Esophagus mucosa (tissue), 1 donor: Measurements from ENCODE around the gene COL18A1. TPM values are rescaled to one million over a fixed set of nuclear protein-coding genes. Genes with fewer than 3 reads are reported as not detected.

Experiments used
- ATAC-seq: fragments of 200-7000 bp; cut with Tn5 transposase; one replicate; pipeline ENCODE4 v1.9.1; 2020
- total RNA-seq: library from RNA; stranded (reverse); gene quantifications from one replicate; pipeline ENCODE4 v1.2.4, GENCODE V29; 2023
- donor health status: DM: yes; HTN: yes; CAD: no.

Gene COL18A1
- total RNA-seq, 1 donor from 2014 or later: 26.7 TPM

DNA sequence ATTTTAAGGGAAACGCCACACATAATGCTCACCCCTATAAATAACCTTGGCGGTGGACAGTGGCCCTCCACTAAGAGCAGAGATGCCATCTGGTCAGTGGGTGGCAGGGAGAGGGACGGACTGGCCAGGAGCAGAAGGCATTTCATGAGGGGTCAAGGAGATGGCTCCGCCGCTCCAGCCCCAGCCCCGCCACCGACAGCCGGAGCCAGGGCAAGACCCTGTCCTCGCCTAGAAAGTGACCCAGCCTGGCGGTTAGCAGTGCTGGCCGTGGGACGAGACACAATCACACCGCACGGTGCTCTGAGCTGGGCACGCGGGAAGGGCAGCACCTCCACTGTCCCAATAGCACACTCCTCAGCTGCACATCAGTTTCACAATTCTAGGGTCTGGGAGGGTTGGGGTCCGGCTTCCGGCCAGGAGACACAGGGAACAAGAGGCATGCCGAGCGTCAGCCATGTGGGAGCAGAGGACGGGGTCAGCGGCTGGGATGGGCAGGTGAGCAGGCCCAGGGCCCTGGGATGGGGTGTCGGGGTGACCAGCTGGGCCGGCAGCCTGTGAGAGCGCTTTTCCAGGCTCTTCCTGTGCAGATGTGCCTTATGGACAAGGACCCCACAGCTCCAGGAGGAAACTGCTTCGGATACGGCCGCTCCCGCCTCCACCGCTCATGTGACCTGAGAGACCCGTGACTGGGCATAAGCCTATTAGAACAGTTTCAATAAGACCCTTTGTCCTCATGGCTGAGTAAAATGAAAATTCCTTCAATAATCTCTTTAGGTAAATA, 131.5 kb downstream of the COL18A1 start:
- no peak for ATAC-seq

DNA sequence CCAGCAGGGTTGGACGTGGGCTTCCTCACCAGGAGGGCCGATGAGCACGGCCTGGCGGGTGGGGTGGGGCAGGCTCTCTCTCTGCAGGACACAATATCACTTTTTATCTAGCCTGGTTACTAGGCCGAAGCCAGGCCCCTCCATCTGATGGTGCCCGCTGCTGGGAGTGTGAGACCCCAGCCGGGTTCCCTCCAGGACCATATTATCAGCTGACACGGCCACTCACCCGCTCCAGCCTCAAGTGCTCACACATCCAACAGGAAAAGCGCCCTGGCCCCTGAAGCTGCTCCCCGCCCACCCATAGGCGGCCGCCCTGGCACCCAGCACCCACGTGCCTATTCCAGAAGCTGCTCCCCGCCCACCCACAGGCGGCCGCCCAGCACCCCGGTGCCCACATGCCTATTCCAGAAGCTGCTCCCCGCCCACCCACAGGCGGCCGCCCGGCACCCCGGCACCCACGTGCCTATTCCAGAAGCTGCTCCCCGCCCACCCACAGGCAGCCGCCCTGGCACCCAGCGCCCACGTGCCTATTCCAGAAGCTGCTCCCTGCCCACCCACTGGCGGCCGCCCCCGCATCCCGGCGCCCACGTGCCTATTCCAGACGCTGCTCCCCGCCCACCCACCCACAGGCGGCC, 132.3 kb downstream of the COL18A1 start:
- ATAC-seq: no peak

DNA sequence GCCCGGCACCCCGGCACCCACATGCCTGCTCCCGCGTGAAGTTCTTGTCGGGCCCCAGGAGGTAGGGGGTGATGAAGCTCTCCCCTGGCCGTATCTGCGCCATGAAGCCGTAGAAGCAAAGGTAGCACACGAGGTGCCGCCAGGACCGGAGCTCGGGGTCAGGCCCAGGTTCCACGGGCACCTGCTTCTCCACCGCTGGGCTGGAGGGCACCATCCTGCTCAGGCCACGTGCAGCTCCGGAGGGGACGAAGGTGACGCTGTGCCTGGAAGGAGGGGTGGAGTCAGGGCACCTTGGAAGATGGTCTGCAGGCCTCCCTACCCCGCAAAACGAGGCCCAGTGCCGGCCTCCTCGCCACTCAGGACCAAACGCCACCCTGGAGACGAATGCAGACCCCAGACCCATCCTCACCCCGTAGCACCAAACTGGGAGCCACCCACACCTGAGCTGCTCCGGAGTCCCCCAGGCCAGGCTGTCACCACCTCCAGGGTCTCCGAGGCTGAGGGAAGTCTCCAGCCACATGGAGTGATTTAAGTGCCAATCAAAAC, 132.9 kb downstream of the COL18A1 start:
- no peak for ATAC-seq

DNA sequence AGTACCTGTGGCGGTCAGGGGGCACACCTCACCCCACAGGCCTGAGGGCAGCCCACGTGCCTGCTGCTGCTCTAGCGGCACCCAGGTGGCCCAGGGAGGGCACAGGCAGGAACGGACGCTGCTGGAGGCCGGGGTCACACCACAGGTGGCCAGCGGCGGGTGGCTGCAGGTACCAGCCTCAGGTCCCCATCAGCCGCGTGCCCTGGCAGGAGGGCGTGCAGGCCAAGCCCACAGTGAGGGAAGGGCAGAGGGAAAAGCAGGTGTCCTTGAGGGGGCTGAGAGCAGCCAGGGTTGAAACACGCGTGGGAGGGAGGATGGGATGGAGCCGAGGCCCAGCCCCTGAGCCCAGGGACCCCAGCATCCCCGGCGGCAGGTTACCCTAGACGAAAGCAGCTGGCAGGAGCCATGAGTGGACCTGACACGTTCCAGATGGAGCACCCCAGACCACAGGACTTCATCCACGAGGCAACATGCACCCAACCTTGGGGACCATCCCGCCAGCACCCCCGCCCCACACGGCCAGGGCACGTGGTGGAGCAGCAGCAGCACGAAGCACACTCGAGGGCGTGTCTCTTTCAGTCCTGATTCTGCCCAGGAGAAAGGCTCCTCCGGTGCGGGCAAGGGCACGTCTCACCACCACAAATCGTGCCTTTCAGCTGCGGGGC, 133.5 kb downstream of the COL18A1 start:
- no peak for ATAC-seq

DNA sequence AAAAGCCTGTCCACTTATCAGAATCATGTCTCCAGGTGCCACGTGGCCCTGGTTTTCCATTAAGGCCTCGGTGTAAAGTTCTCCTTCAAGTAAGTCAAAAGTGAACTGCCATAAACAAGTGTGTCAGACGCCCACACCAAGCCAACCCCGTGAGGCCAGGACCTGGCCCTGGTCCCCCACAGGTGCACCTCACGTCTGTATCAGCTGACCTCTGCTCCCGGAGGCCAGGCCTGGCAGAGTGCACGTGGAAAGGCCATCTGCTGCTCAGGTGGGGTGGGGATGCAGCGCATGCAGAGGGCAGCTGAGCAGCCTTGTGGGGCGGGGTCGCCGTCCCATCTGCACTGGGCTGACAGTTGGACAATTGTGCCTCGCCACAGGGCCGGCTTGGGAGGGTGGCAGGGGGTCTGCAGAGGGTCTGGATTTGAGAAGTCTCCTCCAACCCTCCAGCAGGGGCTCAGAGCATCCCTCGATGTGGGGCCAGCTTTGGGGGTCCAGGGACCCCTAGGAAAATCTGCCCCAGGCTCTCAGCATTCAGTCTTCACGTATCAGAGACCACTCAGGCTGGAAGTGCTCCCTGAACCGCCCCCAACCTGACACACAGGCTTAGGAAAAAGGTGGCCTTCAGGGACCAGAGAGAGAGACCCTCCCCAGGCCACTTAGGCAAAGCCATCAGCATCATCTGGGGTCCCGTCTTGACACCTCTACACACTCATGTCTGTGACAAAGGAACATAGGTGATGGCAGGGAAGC, 134.3 kb downstream of the COL18A1 start:
- ATAC-seq: no peak

DNA sequence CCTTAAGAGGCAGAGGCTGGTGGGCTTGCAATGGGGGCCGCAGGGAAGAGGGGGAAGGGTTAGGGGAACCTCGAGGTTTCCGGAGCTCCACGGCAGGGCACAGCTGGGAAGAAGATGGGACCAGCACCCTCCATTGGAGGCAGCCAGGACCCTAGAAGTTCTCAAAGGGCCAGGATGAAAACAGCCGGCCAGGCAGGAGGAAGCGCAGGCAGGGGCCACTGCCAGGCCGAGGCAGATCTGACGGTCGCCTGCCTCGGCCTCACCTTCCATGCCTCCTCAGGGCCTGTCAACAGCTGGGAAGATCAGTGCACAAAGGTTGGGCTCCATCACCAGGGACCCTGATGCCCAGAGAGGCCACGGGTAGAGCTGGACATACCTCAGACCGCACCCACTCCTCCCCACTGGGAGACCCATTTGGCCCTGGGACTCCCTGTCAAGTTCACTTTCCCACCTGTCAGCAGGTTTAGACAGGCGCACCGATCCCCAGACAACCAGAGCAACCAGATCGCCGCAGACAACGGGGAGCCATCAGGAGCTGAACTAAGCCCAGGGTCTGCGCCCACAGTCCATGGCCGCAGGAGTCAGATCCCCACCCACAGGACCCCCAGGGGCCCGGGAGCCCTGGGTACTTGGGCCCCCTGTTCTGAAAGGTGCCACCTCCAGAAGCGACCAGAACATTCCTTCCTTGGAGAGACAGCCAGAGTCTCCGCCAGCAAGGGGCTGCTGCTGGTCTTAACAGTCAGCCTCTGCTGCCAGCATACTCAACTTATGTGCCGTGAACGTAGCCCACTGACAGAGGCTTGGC, 135.0 kb downstream of the COL18A1 start:
- no peak for ATAC-seq

DNA sequence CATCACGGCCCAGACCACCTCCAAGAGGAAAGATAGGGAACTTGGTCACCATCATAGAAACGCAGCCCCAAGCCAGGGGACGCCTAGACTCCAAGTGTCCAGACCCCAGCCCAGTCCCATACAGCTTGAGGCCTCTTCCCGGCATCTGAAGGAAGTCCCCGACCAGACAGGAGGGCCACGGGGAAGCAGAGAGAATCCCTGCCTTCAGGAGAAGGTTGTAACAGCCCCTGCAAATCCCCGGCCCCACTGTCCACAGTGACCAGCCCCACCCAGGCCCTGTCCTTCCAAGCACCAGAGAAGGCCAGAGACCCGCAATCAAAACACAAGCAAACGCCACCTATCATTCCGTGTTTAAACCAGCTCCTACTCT, 135.6 kb downstream of the COL18A1 start:
- ATAC-seq: no peak

DNA sequence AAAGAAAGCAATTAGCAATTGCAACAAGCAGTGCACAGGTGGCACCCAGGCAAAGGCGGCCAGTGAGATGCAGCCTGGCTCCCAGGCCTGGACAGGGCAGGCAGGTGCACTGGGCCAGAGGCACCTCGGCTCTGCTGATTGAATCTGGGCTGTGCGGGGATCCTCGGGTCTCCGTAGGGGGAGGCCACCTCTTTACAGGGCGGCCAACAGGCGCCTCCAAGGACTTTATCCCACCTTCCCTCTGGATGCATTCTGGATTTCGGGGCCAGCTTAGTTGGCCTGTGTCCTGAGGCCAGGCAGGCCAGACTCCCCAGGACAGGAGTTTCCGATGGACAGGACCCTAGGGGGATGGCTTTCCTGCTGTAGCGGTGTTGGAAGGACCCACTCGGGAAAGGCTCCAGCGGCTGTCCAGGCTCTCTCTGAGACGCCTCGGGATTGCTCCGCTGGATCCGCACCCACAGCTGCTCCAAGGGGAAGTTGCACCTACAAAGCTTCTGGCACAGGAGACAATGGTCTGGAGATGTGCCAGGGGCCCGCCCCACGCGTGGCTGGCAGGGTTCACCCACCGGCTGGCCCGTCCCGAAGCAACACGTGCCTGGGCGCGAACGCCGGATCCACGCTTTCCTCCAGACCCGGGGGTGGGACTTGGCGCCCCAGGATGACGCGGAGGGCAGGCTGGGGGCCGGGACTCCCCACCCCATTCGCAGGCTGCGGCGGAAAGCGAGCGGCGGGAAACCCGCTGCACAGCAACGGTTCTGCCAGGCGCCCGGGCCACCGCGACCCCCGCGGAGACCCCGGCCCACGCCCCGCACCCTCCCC, 136.5 kb downstream of the COL18A1 start:
- ATAC-seq: peak; percentile 82

DNA sequence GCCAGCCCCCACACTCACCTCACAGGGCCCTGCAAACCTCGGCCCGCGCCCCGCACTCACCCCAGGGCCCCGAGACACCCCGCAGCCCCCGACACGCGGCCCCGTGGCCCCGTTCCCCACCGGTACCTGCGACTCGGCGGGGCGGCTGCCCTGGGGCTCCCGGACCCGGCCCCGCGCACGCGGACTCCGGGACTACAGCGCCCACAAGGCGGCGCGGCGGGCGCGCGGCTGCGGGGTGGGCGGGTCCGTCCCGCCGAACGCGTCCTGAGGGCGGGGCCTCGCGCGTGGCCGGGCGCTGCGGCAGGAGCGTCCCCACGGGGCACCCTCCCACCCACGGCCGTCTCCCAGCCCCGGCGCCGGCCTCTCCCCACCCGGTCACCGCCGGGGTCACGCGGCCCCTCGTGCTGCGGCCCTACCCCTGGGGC, 137.3 kb downstream of the COL18A1 start, which contains the start of gene SLC19A1:
Gene SLC19A1, minus strand, starts transcription at position 199 of the 425 bp plus-strand sequence. CDS start 4,481 bp downstream, outside the sequence.
- ATAC-seq: peak; percentile 73

DNA sequence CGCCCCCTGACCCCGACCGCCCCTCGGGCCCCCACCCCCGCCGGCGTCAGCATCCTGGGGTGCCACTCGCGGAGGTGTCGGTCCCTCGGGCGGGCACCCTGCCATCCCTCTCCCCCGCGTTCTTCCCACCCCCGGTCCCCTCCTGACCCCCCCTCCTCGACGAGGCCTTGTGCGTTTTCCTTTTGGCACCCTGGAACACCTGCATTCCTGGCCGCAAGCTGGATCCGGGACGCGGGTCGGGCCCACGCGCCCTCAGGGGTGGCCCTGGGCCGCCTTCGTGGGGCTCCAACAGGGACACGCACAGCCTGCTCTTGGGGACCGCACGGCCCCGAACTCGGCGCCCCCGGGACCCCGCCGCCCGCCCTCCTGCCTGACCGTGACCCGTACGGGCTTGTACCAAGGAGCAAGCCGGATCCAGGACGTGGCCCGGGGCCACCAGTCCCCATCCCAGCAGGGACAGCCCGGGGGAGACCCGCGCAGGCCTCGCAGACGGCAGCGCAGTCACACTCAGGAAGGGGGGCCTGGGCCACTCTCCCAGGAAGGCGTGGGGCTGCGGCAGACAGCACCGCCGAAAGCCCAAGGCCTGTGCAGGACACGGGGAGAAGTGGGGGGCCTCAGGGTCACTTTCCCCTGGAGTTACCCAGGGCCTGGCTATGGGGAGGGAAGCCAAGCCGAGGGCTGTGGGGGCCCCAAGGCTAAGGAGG, 137.9 kb downstream of the COL18A1 start:
- ATAC-seq: no peak

DNA sequence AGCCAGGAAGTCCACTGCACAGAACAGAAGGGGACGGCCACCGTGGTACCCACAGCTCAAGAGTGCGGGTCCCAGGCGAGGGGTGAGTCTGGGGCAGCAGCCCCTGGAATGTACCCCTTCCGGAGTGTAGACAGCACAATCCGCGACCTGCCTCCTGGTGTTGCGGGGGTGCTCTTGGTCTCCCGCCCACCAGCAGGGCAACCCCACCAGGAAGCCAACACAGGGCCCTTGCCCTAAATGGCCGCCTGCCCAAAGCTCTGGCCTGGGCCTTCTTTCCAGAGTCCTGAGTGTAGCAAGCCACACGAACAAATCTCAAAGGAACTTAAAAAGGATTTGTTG, 138.4 kb downstream of the COL18A1 start:
- no peak for ATAC-seq

DNA sequence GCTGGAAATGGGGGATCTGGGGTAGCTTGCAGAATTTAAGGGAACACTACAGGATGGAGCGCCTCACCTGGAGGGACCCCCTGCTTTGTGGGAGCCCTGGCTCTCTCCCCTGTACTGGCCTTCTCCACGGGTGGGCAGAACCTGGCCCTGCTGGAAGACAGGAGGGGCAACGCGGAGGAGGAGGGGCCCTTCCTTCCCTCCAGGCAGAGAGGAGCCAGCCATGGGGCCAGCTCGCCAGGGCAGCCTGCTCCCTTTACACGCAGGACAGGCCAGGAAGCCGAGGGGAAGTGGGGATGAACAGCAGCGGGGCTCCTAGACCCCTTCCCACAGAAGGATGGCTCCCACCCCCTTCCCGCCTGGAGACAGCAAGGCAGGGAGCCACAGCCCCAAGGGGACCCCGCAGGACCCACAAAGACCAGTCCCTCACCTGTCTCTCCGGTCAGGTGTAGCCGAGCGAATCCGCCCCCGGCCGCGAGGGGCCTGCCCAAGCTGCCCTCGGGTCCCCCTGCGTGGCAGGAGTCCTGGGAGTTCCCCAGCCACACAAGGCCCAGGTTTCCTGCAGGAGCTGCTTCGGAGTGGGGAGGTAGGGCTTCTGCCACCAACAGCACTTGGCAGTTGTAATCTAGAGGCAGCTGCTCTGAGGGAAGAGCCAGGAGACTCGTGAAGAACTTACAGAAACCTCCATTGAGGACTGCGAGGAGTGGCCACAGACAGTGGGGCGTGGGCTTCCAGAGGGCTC, 138.9 kb downstream of the COL18A1 start:
- ATAC-seq: no peak

DNA sequence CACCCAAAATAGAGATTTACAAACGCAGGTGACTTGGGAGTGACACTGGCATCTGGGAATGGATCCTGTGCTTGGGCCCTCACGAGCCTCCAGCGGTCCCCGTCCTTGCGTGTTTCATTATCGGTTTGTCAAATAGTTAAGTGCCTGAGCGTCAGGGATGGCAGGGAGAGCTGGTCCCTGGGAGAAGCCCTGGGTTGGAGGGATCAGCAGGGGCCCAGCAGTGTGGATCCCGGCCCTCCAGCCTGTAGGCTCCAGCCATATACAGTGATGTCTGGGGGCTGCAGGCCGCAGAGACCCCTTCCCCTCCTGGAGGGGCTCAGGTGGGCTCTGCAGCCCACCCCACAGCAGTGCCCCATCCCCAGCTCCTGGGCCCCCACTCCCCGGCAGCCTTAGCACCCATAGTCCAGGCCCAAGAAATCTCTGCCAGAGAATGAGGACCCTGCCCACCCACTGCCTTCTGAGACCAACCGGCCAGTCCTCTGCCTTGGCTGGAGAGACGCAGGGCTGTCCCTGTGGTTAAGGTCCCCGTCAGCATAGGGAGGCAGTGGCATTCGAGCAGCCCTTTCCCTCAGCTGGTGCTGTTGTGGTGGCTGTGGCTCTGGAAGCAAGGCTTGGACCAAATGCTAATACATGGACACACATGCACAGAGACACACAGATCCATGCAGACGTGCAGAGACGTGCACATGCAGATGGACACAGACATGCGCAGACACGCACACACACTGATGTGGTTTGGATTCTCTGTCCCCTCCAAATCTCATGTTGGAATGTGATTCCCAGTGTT, 139.7 kb downstream of the COL18A1 start:
- no peak for ATAC-seq

DNA sequence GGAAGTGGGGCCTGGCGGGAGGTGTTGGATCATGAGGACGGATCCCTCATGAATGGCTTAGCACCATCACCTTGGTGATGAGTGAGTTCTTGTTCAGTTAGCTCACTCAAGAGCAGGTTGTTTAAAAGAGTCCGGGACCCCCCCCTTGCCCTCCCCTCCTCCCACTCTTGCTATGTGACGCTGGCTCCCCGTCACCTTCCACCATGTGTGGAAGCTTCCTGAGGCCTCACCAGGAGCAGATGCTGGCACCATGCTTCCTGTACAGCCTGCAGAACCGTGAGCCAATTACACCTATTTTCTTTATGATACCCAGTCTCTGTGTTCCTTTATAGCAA, 140.2 kb downstream of the COL18A1 start:
- no peak for ATAC-seq

DNA sequence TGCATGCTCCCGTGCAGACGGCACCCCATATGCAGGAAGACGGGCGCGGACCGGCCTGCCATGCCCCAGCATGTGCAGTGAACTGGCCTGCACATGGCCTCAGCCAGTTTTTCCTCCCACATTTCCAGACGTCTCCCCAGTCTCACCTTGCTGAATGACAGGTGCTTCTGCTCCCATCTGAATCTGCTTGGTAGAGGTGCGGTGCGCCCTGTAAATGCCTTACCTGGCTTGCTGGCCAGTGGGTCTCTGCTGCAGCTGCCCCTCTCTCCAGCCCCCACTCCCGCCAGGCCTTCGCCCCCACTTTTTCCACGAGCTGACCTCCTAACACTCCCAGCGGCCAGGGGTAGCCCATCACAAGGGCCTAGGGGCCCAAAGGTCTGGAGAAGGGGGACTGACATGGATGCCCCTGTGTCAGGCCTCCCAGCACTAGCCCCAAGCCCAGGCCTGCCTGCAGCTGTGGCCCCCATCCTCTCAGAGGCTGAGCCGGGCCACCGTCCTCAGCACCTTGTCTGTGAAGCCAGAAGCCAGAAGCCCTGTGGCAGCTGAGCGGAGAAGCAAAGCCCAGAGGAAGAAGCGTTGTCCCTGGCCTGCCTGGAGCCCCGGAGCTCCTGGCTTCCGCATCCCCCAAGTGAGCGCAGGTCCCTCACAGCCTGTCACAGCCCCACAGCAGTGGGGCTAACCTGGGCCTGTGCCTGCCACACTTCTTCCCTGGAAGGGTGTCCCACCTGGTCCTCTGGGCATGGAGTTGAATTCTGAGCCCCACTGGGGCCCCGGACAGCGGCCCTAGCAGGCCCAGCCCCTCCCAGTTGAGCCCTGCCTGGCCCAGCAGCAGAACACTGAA, 140.9 kb downstream of the COL18A1 start:
- ATAC-seq: no peak

DNA sequence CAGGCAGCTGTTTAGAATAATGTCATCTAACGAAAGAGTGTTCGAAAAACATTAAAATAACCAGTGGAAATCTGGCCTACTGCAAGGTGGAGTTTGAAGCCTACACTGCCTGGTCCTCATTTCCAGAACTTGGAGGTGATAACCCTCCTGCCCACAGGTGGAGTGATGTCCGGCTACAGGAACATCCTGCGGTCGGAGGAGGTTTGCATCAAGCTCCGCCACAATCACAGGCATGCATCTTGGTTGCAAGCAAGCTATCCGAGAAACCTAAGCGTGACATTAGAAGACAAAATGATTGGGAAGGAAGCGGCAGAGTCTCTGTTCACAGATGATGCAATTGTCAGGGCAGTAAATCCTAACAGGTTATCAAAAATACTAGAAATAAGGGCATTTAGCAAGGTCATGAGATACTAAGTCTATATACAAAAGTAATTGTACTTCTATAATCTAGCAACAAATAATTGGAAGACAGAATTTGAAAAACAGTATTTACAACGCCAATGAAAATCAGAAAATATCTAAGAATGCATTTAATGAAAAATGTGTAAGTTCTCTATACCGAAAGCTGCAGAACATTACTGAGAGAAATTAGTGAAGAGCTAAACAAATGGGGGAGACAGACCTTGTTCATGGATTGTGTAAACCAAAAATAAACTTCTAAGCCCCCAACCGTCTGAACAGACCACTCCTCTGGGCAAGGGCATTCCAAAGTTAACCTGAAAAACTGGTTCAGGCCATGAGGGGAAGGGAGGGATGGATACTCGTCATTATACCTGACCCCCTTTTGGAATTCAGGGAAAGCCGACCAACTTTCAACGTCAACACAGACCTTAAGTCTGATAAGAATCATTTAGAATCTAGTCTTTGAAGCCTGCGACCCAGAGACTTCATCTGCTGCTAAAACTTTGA, 141.9 kb downstream of the COL18A1 start:
- no peak for ATAC-seq

DNA sequence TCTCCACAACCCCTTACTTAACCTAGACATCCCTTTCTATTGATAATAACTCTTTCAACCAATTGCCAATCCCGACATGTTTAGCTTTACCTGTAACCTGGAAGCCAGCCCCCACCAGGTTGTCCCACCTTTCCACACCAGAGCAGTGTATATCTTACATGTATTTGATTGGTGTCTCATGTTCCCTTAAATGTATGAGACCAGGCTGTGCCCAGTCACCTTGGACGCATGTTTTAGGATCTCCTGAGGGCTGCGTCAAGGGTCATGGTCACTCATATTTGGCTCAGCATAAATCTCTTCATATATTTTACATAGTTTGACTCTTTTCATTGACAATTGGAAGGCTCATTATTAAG, 142.6 kb downstream of the COL18A1 start:
- no peak for ATAC-seq
